D341Med (cell line): Measurements from ENCODE around the gene SLF2.
"Not testable (repeated sequence)": the region's sequence is repeated elsewhere in the genome, so short reads cannot be mapped to it uniquely, and the experiment has no call there.

ENCODE experiments used
- DNase-seq: peaks from one replicate; pipeline ENCODE4 v3.0.0; 2012; ENCODE audit warnings: low spot score

The SLF2 gene

GRCh38 chr10:100879741-100880360, 32.9 kb upstream of the SLF2 start:
- peak; percentile 20 for DNase-seq

- DNase-seq: no peak
These were observed 31.1 kb upstream of the SLF2 start for GRCh38 chr10:100881556-100882213.

GRCh38 chr10:100882252-100882651, 30.5 kb upstream of the SLF2 start:
- DNase-seq: no peak

DNA sequence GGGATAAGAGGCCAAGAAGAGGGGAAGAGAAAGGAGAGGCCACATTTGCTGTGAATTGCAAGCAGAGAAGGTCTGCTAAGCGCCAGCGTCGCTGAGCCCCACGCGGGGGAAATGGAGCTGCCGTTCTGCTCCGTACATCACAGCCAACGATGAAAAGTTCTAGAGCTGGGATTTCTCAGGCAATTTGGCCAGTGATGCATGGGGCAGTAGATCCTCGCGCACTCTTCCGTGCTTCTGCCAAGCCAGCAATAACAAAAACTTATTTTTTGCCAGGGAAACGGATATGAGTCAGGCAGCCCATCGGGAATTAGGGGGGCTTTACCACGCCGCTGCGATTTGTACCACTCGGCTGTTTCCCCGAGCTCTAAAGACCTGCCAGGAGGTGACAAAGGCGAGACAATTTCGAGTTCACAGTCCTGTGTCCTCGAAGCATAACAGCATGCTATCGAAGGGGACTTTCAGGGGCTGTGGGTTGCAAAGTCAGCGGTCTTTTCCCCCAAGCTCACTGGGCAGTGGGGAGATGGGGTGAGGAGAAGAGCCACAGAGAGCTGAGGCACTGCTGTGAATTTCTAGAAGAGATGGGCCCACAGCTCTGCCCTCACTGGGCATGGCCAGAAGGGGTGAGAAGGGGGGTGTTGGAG, 30.0 kb upstream of the SLF2 start:
- DNase-seq: peak; percentile 2

- DNase-seq: peak; percentile 2
These were observed 29.4 kb upstream of the SLF2 start for GRCh38 chr10:100883312-100883821.

DNA sequence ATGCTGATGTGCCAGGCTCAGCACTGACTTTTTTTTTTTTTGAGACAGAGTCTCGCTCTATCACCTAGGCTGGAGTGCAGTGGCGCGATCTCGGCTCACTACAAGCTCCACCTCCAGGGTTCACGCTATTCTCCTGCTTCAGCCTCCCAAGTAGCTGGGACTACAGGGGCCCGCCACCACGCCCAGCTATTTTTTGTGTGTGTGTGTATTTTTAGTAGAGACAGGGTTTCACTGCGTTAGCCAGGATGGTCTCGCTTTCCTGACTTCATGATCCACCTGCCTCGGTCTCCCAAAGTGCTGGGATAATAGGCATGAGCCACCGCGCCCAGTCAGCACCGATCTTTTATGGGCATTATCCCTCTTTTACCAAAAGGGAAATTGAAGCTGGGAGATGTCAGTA, 27.2 kb upstream of the SLF2 start:
- DNase-seq: not testable (repeated sequence)

- DNase-seq: no peak
These were observed 26.7 kb upstream of the SLF2 start for GRCh38 chr10:100886091-100886490.

- no peak for DNase-seq
These were observed 26.2 kb upstream of the SLF2 start for GRCh38 chr10:100886521-100886920.

DNA sequence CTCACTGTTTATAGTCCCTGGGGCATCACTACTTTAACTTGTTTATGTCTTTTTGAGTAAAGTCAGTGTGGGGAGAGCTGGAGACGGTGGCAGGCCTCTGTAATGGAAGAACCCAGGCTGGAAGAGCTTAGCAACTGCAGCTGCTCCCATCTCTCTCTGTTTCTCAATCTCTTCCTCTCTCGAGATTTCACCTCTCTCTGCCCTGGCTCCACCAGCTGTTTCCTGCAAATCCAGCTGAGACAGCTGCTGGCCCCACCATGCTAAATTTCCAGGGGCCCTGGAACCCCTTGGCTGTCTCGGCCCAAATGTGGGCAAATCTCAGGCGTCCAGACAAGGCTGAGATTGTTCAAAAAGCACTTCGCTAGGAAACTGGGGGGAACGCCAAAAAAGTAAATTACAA, 25.8 kb upstream of the SLF2 start:
- DNase-seq: peak; percentile 4

DNA sequence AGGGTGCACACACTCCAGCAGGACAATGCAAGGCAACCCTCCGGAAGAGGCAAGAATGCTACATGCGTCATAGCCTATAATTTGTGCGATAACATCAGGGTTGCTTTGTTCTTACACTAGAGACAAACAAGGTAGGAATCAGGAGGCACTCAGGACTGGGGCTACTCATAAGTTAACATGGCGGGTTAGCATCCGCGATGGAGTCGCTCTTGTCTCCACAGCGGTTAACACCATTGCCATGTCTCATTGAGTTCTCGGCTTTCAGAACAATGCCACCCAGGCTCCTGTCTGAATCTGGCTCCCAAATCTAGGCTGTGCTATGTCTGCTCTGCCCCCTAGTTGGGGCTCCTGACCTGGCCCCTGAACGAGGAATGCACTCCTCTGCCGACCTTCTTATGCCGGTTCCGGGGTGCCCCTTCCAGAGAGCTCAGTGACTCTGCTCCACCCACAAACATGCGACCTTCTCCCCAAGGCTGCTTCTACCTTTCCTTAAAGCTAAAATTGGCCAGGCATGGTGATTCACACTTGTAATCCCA, 24.9 kb upstream of the SLF2 start:
- no peak for DNase-seq

GRCh38 chr10:100888957-100889356, 23.8 kb upstream of the SLF2 start:
- DNase-seq: peak; percentile 14

DNA sequence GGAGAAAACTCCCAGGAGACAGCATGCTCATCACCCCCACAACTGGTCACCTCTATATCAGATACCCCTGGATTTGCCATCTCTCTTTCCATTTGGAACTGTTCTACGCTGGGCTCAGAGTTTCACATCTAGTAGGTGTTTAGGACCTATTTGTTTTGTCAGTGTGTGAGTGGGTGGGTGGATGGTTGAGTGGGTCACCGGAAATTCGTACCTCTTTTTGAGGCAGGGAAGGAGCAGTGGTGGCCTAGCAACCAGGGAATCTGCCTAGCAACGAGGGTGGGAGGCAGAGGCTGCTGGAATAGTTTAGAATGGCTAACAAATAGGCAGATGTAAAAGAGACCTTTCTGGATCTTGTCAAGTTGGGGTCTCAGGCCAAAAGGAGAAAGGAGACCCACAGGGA, 23.2 kb upstream of the SLF2 start:
- no peak for DNase-seq

DNA sequence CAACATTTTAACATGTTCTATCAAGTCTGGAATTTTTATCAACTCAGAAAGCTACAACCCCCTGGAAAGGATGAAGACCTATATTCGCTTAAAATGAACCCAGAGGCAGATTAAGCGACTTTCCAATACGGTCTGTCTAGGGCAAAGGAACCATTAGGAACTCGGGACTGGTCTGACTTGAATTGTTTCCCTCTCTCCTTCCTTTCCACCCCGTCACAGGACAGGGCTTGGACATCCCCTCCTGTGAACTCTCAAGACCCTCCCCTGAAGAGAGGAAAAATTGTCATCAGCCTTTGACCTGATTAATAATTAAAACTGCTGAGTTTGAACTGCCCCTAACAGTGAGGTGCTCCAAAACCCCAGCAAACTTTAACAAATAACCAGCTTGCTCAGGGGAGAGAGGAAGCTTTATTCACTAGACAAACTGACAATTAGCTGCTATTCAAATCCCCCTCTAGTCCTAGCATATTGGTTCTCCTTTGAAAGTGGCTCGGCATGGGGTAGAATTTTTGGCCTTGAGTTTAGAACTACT, 22.6 kb upstream of the SLF2 start:
- no peak for DNase-seq

DNA sequence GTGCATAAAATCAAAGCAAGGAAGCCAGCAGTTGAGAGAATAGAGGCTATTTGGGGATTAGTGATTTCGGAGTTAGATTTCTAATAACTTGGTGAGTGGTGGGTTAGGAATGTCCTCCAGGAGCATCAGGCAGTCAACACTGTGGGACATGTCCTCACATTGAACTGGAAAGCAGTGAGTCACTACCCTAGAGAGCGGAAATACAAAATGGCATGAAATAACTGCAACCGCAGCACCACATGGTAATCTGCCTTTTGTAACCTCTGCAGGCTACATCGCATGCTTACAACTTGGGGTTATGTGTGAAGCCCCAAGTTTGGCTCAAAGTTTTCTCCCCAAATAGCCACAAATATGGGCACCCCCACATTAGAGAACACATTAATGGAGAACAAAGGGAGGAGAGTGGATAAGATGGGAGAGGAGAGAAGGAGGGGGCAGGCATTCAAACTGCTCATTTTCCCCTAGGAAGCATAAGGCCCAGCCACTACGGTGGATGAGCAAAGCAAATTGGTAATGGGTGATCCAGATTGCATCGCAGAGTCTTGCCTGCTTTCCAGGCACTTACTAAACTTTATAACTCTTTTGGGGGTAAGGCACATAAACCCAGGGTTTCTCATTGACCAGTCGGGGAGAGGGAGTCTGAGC, 22.0 kb upstream of the SLF2 start:
- no peak for DNase-seq

DNA sequence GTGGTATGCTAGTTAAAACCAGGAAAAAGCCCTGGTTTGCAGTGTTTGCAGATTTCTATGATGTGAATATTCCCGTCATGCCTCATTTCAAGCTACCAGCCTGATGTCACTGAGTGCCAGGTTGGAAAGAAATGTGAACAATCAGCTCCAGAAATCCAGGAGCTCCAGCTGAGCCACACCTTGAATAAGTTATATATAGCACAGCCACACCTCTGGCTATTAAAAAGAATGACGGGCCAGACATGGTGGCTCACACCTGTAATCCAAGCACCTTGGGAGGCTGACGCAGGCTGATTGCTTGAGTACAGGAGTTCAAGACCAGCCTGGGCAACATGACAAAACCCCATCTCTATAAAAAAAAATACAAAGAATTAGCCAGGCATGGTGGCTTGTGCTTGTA, 18.7 kb upstream of the SLF2 start:
- no peak for DNase-seq

- no peak for DNase-seq
These were observed 18.0 kb upstream of the SLF2 start for GRCh38 chr10:100894589-100895294.

DNA sequence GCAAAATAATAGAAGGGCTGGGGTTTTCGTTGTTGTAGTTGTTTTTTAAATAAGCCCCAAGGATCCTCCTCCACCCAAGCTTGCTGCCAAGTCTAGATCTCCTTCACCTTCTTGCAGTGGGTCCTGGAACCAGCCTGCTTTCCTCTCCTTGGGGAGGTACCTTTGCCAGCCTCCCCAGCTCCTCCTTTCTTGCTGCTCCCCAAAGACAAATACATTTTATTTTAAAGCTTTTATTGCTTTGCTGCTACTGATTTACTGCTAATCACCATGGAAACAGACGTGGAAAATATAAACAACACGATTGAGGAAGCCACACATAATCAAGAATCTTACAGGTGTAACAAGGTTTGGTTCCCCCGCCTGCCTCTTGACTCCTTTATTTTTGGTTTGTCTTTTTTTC, 17.4 kb upstream of the SLF2 start:
- DNase-seq: no peak

- DNase-seq: peak; percentile 71
These were observed 16.9 kb upstream of the SLF2 start for GRCh38 chr10:100895896-100896295.

DNA sequence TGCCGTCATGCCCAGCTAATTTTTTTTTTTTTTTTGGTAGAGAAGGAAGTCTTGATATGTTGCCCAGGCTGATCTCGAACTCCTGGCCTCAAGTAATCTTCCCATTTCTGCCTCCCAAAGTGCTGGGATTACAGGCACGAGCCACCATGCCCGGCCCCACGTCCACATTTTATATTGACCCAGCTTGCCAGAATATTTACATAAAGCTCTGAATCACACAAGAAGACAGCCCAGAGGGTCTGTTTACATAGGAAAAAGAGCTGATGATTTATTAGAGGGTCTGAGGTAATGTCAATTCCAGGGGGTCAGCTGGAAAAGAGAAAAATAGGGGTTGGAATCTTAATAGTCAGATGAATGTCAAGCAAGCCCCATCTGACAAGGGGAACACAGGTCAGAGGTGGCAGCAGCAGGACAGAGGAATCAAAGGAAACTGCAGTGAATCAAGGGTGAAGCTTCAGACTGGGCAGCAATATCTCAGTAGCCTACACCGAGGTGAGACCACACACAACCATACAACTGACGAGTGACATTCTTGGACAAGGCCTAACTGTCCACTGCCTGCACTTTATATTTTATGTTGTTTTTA, 15.8 kb upstream of the SLF2 start:
- DNase-seq: no peak

DNA sequence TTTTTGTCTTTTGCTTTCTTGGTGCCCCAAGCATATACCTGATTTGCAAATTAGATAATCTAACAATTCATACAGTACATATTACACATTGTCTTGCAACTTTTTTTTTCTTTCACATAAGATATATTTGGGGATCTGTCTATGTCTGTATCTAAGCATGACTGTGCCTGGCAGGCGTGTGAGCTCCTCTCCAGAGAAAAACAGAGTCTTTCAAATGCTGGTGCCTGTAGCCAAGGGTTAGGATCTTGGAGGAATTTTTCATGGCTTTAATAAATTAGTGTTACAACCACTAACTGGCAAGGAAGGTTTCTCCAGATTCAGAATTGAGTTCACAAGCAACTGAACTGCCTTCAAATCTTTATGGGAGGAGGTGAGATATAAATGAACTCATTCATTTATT, 14.8 kb upstream of the SLF2 start:
- DNase-seq: no peak

DNA sequence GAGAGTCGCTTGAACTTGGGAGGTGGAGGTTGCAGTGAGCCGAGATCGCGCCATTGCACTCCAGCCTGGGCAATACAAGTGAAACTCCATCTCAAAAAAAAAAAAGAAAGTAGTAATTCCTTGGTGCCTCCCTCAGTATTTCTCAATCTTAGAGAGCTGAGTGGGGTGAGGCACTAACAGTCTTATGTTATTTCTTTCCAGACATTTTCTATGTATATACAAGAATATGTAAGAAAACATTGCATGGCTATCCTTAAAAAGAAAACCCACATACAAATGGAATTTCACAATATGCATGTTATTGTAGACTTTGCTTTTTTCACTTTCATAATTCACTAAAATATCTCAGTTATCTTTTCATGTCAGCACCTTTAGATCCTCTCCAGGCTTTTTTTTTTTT, 13.6 kb upstream of the SLF2 start:
- no peak for DNase-seq
